Stimulated activated CD4-positive, alpha-beta T cell treated with anti-CD3 and anti-CD28 coated beads, TNF-alpha, amount 100 ng/mL, for 4 hours (primary cell): ENCODE results near the gene RBM6.

ENCODE experiments used
- DNase-seq, 3 experiments: peaks; one replicate each; pipeline ENCODE4 v3.0.0-alpha.2; 2020; ENCODE audit warnings: low read depth in 3 of 3

The RBM6 gene

DNA sequence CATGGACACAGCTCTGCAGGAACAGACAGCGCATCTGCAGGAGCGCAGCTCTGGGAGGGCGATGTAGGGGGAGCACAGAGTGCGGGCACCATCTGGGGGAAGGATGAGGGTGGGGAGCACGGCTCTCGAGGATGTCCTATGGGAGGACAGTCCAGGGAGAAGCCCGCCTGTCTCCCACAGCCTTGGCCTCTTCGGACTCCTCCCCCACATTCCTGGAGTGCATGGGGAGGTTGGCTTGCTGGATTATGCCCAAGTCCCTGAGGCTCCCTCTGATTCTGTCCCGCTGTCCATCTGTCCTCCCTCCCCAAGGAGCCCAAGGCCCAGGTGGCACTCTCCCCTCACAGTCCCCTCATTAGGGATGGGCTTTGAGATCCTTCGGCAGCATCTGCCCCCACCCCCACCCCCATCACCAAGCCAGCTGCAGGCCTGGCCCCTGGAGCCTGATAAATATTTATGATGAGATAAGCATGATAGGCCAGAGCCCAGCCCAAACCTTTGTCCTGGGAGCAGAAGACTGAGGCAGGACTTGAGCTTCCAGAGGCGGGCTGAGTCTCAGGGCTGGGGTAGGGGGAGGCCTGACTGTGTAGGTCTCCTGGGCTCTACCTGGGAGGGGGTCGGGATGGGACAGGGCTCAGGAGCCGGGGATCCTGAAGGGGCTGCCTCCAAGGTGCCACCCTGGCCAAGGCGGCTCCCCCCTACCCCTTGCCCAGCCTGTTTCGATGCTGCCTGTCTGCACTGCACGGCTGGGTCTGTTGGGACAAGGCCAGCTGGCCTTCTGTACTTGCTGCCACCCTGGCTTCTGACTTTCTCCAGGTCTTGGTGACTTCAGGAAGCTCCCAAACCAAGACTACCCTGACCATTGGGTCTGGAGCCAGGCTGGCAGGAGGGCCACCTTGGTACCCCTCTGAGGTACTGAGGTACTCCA is 186.6 kb downstream of the RBM6 start:
- DNase-seq: no peak
